Spleen (tissue), 11 donors: ENCODE measurements around the gene DOCK2. TPM values are rescaled to one million over a fixed set of nuclear protein-coding genes. Genes with fewer than 3 reads are reported as not detected.

ENCODE experiments used
- DNase-seq: peaks from one replicate; pipeline ENCODE4 v3.0.0-alpha.2; 2020
- H3K27ac ChIP-seq, 8 donors: fragments of 200-600 bp; sonication (generic) in 7 of 8; 1 replicate in 4 of 8; 2 replicates in 4 of 8; pipeline versions ENCODE4 v1.5.0 to v1.8.0; 2016 to 2021; ENCODE audit warnings: inconsistent platforms in 4 of 8, mild to moderate bottlenecking in 4 of 8, moderate library complexity in 1 of 8
- H3K27me3 ChIP-seq, 7 donors: fragments of 200-600 bp; sonication (generic) in 6 of 7; replicated peaks in 1 of 7; 1 replicate in 4 of 7; 2 replicates in 3 of 7; pipeline versions ENCODE4 v1.5.0 to v1.8.0; 2016 to 2021; ENCODE audit warnings: inconsistent platforms in 3 of 7, mild to moderate bottlenecking in 1 of 7
- H3K36me3 ChIP-seq, 6 donors: fragments of 200-600 bp; sonication (generic) in 5 of 6; 1 replicate in 4 of 6; 2 replicates in 2 of 6; pipeline versions ENCODE4 v1.5.0 to v1.8.0; 2016 to 2021; ENCODE audit warnings: inconsistent platforms in 2 of 6
- H3K4me1 ChIP-seq, 6 donors: fragments of 200-600 bp; sonication (generic) in 5 of 6; 1 replicate in 3 of 6; 2 replicates in 3 of 6; pipeline versions ENCODE4 v1.5.0 to v1.8.0; 2016 to 2021; ENCODE audit warnings: inconsistent platforms in 3 of 6
- H3K4me3 ChIP-seq, 8 donors: fragments of 200-600 bp; sonication (generic) in 7 of 8; 1 replicate in 4 of 8; 2 replicates in 4 of 8; pipeline versions ENCODE4 v1.5.0 to v1.8.0; 2016 to 2021; ENCODE audit warnings: inconsistent platforms in 4 of 8, mild to moderate bottlenecking in 4 of 8, moderate library complexity in 2 of 8
- H3K9me3 ChIP-seq, 8 donors: fragments of 200-600 bp; sonication (generic) in 7 of 8; 1 replicate in 4 of 8; 2 replicates in 4 of 8; pipeline versions ENCODE4 v1.5.0 to v1.8.0; 2016 to 2021; ENCODE audit warnings: inconsistent platforms in 4 of 8
- POLR2A ChIP-seq, 3 donors: fragments of 450-650 bp; IDR thresholded peaks; one replicate each; pipeline ENCODE4 v1.5.1; 2017; ENCODE audit warnings: antibody characterized with exemption in 3 of 3, mild to moderate bottlenecking in 1 of 3
- POLR2AphosphoS5 ChIP-seq, 3 donors: sonication (generic); formaldehyde crosslinking; IDR thresholded peaks; one replicate each; pipeline ENCODE4 v1.5.1; 2017; ENCODE audit warnings: antibody characterized with exemption in 3 of 3
- WGBS, 5 donors: extraction: QIAGEN DNeasy Blood & Tissue Kit in 3 of 5; methylation state at CpG; one replicate each; pipeline versions ENCODE4 v1.1.5 to v1.1.7; 2013 to 2018; 5-methylcytosine and 5-hydroxymethylcytosine counted together
- intact Hi-C: fragments of 100-400 bp; cut with DNase I; formaldehyde crosslinking; loops from one replicate; pipeline ENCODE4 v1.15.0; 2023; ENCODE audit warnings: low total_unique reads
- polyA plus RNA-seq, 3 donors: library from polyadenylated mRNA; stranded (reverse); fragments of 200-250 nt; gene quantifications; one replicate each; pipeline ENCODE4 v1.2.1, GENCODE V29; 2013
- total RNA-seq, 7 donors: library from RNA; depleted of rRNA in 3 of 7; stranded (reverse); fragments of >200 nt in 3 of 7; fragmentation: NEBNext Ultra II Directional in 4 of 7; extraction: Animal tissue kit (Norgen Biotek cat#: 25700) in 4 of 7; gene quantifications; one replicate each; pipeline versions ENCODE4 v1.1.0 to v1.2.1, GENCODE V29; 2016 to 2021
- TF ChIP-seq, protein P1 (sequence below), 11 experiments: fragments of 200-600 bp in 7 of 11; fragments of 450-650 bp in 4 of 11; sonication (generic) in 4 of 11; IDR thresholded peaks in 8 of 11; conservative IDR thresholded peaks in 3 of 11; 1 replicate in 7 of 11; 2 replicates in 4 of 11; pipeline versions ENCODE4 v1.4.0 to v1.8.0; 2016 to 2021; ENCODE audit warnings: antibody characterized with exemption in 11 of 11, inconsistent platforms in 4 of 11, mild to moderate bottlenecking in 1 of 11
- donor health status: healthy with polysubstance abuse.
- donor health status: DM: no; HTN: no; CAD: no; lungs with moderate emphysema.
- donor health status: DM: no; HTN: no; CAD: no.
- donor health status: Bipolar disorder and iron deficiency.
- donor health status: healthy.
- donor health status: DM: no; HTN: no; CAD: no.
- donor health status: DM: yes; HTN: yes; CAD: no.

The DOCK2 gene
- total and polyA plus RNA-seq, 10 donors, result 30.6 to 321 (median 198) TPM

DNA sequence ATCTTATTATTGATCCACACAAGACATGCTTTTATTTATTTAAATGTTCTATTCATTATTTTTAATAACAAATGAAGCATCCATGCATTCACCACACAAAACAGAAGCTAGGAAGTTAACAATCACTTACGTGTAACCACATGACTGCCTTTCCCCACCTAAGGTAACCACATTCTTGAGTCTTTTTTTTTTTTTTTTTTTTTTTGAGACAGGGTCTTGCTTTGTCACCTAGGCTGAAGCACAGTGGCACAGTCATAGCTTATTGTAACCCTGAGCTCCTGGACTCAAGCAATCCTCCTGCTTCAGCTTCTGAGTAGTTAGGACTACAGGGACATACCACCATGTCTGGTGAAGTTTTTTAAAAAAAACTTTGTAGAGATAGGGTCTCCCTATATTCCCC lies 133.0 kb downstream of the DOCK2 start:
- H3K4me3 ChIP-seq, result no peak overlapping the region
- no peaks in the 10 kb centered on the region for H3K9me3 ChIP-seq
- no peak for TF ChIP-seq POLR2AphosphoS5 (IDR thresholded peaks at IDR 0.05)
- peaks cover 0 to 92% (median 8%) of the 10 kb centered on the region in 6 donors for H3K36me3 ChIP-seq
- H3K27me3 ChIP-seq, result no peaks in the 10 kb centered on the region
- intact Hi-C loops, result no loop called here
- peaks cover 0 to 14% (median 4%) of the 10 kb centered on the region in 6 donors for H3K4me1 ChIP-seq
- no peak overlapping the region for H3K27ac ChIP-seq
- WGBS, 5 donors, result 39 to 71% (median 56%) methylated on average over 1 of the region's 1 CpG
- no peak for DNase-seq

DNA sequence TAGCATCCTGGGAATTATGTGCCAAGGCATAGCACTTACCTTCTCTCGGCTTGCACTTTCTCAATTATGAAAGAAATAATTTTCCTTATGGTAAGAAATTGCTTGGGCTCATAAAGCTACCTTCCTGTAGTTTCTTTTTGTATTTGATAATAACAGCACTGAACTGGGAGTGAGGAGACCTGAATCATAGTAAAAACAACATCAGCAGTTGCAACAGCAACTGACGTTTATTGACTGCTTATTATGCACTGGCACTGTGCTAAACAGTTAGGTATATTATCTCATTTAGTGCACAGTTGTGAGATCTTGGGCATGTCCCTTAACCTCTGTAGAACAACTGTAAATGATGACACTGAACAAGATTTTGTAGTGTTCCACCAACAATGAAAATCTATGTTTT lies 135.2 kb downstream of the DOCK2 start:
- Histone ChIP-seq H3K4me1 (peaks cover 0 to 9% (median 1%) of the 10 kb centered on the region in 6 donors), H3K27ac (no peak overlapping the region), H3K27me3 (no peaks in the 10 kb centered on the region), H3K4me3 (no peak overlapping the region), H3K36me3 (peaks cover 0 to 92% (median 10%) of the 10 kb centered on the region in 6 donors), H3K9me3 (no peaks in the 10 kb centered on the region)
- no peak for DNase-seq
- whole genome bisulfite sequencing, 5 donors, result 89 to 97% (median 92%) methylated on average over 2 of the region's 2 CpGs
- TF ChIP-seq, protein P1, sequence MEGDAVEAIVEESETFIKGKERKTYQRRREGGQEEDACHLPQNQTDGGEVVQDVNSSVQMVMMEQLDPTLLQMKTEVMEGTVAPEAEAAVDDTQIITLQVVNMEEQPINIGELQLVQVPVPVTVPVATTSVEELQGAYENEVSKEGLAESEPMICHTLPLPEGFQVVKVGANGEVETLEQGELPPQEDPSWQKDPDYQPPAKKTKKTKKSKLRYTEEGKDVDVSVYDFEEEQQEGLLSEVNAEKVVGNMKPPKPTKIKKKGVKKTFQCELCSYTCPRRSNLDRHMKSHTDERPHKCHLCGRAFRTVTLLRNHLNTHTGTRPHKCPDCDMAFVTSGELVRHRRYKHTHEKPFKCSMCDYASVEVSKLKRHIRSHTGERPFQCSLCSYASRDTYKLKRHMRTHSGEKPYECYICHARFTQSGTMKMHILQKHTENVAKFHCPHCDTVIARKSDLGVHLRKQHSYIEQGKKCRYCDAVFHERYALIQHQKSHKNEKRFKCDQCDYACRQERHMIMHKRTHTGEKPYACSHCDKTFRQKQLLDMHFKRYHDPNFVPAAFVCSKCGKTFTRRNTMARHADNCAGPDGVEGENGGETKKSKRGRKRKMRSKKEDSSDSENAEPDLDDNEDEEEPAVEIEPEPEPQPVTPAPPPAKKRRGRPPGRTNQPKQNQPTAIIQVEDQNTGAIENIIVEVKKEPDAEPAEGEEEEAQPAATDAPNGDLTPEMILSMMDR (IDR thresholded peaks at IDR 0.05 in 8 of 11, conservative IDR thresholded peaks at IDR 0.05 in 3 of 11), result no peak
- no peak for TF ChIP-seq POLR2A (IDR thresholded peaks at IDR 0.05)
- no peak for TF ChIP-seq POLR2AphosphoS5 (IDR thresholded peaks at IDR 0.05)
- intact Hi-C loops, result no loop called here

DNA sequence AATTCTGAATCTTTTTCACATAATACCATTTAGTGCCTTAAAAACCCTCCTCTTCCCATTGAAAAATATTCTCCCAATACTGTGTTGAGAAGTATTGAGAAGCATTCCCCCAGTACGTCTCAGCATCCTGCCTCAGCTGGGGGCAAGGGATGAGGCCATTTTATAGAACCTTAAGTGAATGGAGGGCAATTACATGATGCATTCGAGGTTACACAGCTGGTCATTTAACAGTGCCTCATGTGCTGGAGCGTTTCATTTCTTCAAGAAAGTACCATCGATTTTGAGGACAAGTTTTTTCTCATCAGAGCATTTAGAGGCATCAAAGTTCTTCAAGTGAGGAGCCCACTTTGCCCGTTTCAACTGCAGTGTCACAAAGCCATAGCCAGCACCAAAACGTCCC lies 135.6 kb downstream of the DOCK2 start:
- TF ChIP-seq, protein P1 (IDR thresholded peaks at IDR 0.05 in 8 of 11, conservative IDR thresholded peaks at IDR 0.05 in 3 of 11), result no peak
- TF ChIP-seq POLR2AphosphoS5 (IDR thresholded peaks at IDR 0.05) (no peak), POLR2A (IDR thresholded peaks at IDR 0.05) (no peak)
- Histone ChIP-seq H3K27ac (no peak overlapping the region), H3K4me3 (no peak overlapping the region), H3K9me3 (no peaks in the 10 kb centered on the region), H3K27me3 (no peaks in the 10 kb centered on the region), H3K4me1 (peaks cover 0 to 8% (median 1%) of the 10 kb centered on the region in 6 donors), H3K36me3 (peaks cover 0 to 92% (median 10%) of the 10 kb centered on the region in 6 donors)
- 69 to 87% (median 81%) methylated on average over 6 of the region's 6 CpGs for WGBS, 5 donors
- DNase-seq, result no peak
- intact Hi-C loops, result no loop called here

DNA sequence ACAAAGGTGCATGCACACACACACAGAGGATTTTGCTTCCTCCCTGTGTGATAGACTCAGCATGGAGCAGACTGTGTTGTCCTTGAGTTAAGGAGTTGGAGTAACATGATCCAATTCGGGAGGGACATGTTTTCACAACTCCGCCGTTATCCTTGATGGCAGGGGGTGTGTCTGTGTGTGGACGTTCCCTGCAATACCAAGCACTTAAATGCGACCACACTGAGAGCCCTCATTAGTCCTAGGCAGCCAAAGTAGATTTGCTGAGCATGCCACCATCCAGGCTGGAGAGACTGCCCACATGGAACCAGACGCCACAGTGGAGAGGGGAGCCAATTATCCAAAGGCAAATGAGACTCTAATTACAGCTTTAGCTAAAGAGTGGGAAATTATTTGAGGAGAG lies 140.1 kb downstream of the DOCK2 start:
- Histone ChIP-seq H3K9me3 (no peaks in the 10 kb centered on the region), H3K27me3 (no peaks in the 10 kb centered on the region), H3K4me1 (peaks cover 0 to 18% (median 4%) of the 10 kb centered on the region in 6 donors), H3K27ac (no peak overlapping the region), H3K4me3 (no peak overlapping the region), H3K36me3 (peaks cover 0 to 90% (median 6%) of the 10 kb centered on the region in 6 donors)
- intact Hi-C loops, result no loop called here
- 74 to 92% (median 83%) methylated on average over 6 of the region's 6 CpGs for WGBS, 5 donors
- DNase-seq, result no peak
- TF ChIP-seq POLR2A (IDR thresholded peaks at IDR 0.05) (no peak), POLR2AphosphoS5 (IDR thresholded peaks at IDR 0.05) (no peak)
- TF ChIP-seq, protein P1 (IDR thresholded peaks at IDR 0.05 in 8 of 11, conservative IDR thresholded peaks at IDR 0.05 in 3 of 11), result no peak
